ENCODE data around the gene UGGT2. TPM values are rescaled to one million over a fixed set of nuclear protein-coding genes. Genes with fewer than 3 reads are reported as not detected.
"Not testable (repeated sequence)": the region's sequence is repeated elsewhere in the genome, so short reads cannot be mapped to it uniquely, and the experiment has no call there.

The UGGT2 gene
- total RNA-seq, 2 donors from 2014 or later, result 17.3 to 25.6 TPM

DNA sequence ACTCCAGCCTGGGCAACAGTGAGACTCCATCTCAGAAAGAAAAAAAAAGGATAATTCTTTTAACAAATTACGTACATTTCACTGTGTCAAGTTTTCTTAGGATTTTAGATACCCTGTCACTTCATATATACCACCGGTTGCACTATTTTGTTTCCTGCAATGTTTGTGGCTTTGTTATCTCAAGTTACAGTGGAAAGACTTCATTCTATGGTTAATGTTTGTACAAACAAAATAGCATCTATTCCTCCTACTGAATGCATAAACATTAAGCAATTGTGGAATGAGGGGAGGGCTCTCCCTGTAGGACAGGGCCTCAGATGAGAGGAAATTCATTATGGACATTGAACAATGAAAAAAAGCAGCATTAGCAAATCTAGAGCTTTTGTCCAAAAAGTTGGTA is 256.2 kb downstream of the UGGT2 start:
- no peaks in the 10 kb centered on the region for H3K4me1 ChIP-seq
- no peak overlapping the region for H3K4me3 ChIP-seq
- no peaks in the 10 kb centered on the region for H3K9me3 ChIP-seq
- H3K36me3 ChIP-seq, result peaks cover 27% of the 10 kb centered on the region
- no peaks in the 10 kb centered on the region for H3K27me3 ChIP-seq
- no peak overlapping the region for H3K27ac ChIP-seq
- TF ChIP-seq, protein P1, sequence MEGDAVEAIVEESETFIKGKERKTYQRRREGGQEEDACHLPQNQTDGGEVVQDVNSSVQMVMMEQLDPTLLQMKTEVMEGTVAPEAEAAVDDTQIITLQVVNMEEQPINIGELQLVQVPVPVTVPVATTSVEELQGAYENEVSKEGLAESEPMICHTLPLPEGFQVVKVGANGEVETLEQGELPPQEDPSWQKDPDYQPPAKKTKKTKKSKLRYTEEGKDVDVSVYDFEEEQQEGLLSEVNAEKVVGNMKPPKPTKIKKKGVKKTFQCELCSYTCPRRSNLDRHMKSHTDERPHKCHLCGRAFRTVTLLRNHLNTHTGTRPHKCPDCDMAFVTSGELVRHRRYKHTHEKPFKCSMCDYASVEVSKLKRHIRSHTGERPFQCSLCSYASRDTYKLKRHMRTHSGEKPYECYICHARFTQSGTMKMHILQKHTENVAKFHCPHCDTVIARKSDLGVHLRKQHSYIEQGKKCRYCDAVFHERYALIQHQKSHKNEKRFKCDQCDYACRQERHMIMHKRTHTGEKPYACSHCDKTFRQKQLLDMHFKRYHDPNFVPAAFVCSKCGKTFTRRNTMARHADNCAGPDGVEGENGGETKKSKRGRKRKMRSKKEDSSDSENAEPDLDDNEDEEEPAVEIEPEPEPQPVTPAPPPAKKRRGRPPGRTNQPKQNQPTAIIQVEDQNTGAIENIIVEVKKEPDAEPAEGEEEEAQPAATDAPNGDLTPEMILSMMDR (IDR thresholded peaks at IDR 0.05), result no peak
- no peak for DNase-seq (ENCODE audit: low spot score)

DNA sequence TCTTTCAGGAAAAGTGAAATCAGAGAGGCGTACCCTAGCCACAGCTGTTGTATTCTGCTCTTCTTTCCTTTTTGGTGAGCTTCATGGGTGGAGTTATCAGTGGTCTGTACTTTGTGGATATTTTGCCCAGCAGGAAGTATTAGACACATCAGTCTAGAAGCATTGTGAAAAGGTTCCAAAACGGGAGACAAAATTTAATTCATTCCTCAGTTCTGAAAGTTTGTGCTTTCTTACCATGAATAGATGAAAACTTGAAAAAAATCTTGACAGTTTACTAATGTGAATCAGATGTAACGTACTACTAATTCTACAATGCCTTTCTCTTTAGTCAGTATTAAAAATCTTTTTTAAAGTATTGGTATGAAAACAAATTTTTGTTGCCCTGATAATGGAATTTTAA is 259.4 kb downstream of the UGGT2 start:
- no peak for DNase-seq (ENCODE audit: low spot score)
- Histone ChIP-seq H3K4me1 (no peaks in the 10 kb centered on the region), H3K27me3 (no peaks in the 10 kb centered on the region), H3K36me3 (peaks cover 45% of the 10 kb centered on the region), H3K9me3 (no peaks in the 10 kb centered on the region), H3K4me3 (no peak overlapping the region), H3K27ac (no peak overlapping the region)
- TF ChIP-seq, protein P1 (IDR thresholded peaks at IDR 0.05), result no peak

- H3K27me3 ChIP-seq, result no peaks in the 10 kb centered on the region
- TF ChIP-seq, protein P1 (IDR thresholded peaks at IDR 0.05), result no peak
- H3K27ac ChIP-seq, result no peak overlapping the region
- no peaks in the 10 kb centered on the region for H3K9me3 ChIP-seq
- no peak for DNase-seq (ENCODE audit: low spot score)
- peaks cover 49% of the 10 kb centered on the region for H3K36me3 ChIP-seq
- H3K4me1 ChIP-seq, result no peaks in the 10 kb centered on the region
- no peak overlapping the region for H3K4me3 ChIP-seq
Observed at GRCh38 chr13:95793018-95793555, 260.1 kb downstream of the UGGT2 start.

DNA sequence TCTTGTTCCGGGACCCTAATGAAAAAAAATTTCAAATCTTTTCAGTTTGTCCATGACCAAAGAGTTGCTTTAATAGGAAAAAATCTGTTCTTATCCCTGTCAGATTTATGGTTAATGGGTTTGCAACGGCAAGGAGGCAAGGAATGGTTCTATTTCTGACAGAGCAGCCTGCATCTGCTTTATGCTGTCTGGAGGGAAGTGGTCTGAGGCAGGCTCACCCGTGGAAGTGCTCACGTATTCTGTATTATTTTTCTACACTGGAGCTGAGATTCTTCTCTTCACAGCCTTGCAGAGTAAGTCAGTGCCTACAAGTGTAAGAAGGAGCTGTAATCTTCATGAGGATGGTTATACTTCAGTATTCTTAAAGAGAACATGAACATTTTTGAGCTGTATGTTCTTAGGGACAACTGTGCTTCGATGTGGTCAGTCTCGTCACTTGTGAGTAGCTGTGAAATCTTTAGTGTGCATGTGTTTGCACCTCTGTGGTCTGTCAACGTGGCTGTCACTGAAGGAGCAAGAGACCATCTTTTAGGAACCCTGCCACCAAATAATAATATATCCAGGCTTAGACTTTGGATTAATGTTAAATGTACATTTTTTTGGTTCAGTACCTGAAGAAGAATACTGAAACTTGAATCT is 262.0 kb downstream of the UGGT2 start:
- H3K27ac ChIP-seq, result no peak overlapping the region
- DNase-seq (ENCODE audit: low spot score), result no peak
- TF ChIP-seq, protein P1 (IDR thresholded peaks at IDR 0.05), result no peak
- peaks cover 66% of the 10 kb centered on the region for H3K36me3 ChIP-seq
- H3K4me1 ChIP-seq, result no peaks in the 10 kb centered on the region
- no peak overlapping the region for H3K4me3 ChIP-seq
- no peaks in the 10 kb centered on the region for H3K27me3 ChIP-seq
- H3K9me3 ChIP-seq, result no peaks in the 10 kb centered on the region

- H3K27me3 ChIP-seq; DNase-seq (ENCODE audit: low spot score); H3K4me1 ChIP-seq; H3K9me3 ChIP-seq; H3K27ac ChIP-seq; H3K4me3 ChIP-seq: not testable (repeated sequence)
- H3K36me3 ChIP-seq, result peaks cover 55% of the 10 kb centered on the region
Observed at GRCh38 chr13:95789315-95789714, 263.9 kb downstream of the UGGT2 start.

GRCh38 chr13:95788100-95788463 is 265.1 kb downstream of the UGGT2 start:
- Histone ChIP-seq H3K27ac (no peak overlapping the region), H3K36me3 (peaks cover 49% of the 10 kb centered on the region), H3K9me3 (no peaks in the 10 kb centered on the region), H3K4me1 (peaks cover 0 to 7% of the 10 kb centered on the region in 2 donors), H3K4me3 (no peak overlapping the region), H3K27me3 (no peaks in the 10 kb centered on the region)
- no peak for DNase-seq (ENCODE audit: low spot score)
- TF ChIP-seq, protein P1 (IDR thresholded peaks at IDR 0.05), result no peak

All from right atrium auricular region (tissue), 2 donors.